H1 (cell line): Measurements from ENCODE around the gene ATP13A2. TPM values are rescaled to one million over a fixed set of nuclear protein-coding genes. Genes with fewer than 3 reads are reported as not detected.

Experiments
- CTCF ChIA-PET: fragments of 300-600 bp; sonication (Branson Sonifier 250); formaldehyde crosslinking; loops from one replicate; lab custom pipeline; 2021; ENCODE audit not compliant: partially characterized antibody; lab: Charles Lee
- POLR2A ChIA-PET: fragments of 300-600 bp; sonication (Branson Sonifier 250); formaldehyde crosslinking; loops from one replicate; lab custom pipeline; 2021; ENCODE audit warnings: inconsistent platforms; ENCODE audit not compliant: partially characterized antibody; lab: Charles Lee
- DNase-seq, 2 experiments: peaks; one replicate each; pipeline versions ENCODE4 v3.0.0 to v3.0.0-alpha.2; 2010 to 2022; ENCODE audit warnings: low spot score in 2 of 2, low read depth in 1 of 2, mixed read lengths in 1 of 2
- FAIRE-seq: peaks from 2 replicates; lab custom pipeline; 2011; peaks lifted over from hg19 to GRCh38; lab: Jason Lieb, UNC
- H2AFZ ChIP-seq: 2 replicates; pipeline ENCODE4 v1.8.1; 2012; ENCODE audit warnings: low read length, inconsistent platforms
- H2AK5ac ChIP-seq: 2 replicates; pipeline ENCODE4 v1.6.1; 2013; ENCODE audit warnings: low read depth, low read length
- H2BK120ac ChIP-seq: replicated peaks from 2 replicates; pipeline ENCODE3; 2013; ENCODE audit warnings: low read depth, low read length, inconsistent platforms
- H2BK12ac ChIP-seq: 2 replicates; pipeline ENCODE4 v1.6.1; 2013; ENCODE audit warnings: low read depth, low read length
- H2BK15ac ChIP-seq: 2 replicates; pipeline ENCODE4 v1.6.1; 2013; ENCODE audit warnings: low read length
- H2BK20ac ChIP-seq: 2 replicates; pipeline ENCODE4 v1.6.1; 2013; ENCODE audit warnings: low read length
- H2BK5ac ChIP-seq: 2 replicates; pipeline ENCODE4 v1.6.1; 2013; ENCODE audit warnings: low read depth, low read length
- H3K14ac ChIP-seq: 2 replicates; pipeline ENCODE4 v1.6.1; 2013; ENCODE audit warnings: inconsistent platforms; ENCODE audit not compliant: insufficient read length
- H3K18ac ChIP-seq: 2 replicates; pipeline ENCODE4 v1.6.1; 2013; ENCODE audit warnings: low read length; ENCODE audit errors: extremely low read depth
- H3K23ac ChIP-seq: 2 replicates; pipeline ENCODE4 v1.6.1; 2013; ENCODE audit warnings: inconsistent platforms; ENCODE audit not compliant: insufficient read length
- H3K23me2 ChIP-seq: 2 replicates; pipeline ENCODE4 v1.6.1; 2013; ENCODE audit warnings: low read depth, low read length
- H3K27ac ChIP-seq: 2 replicates; pipeline ENCODE4 v1.6.1; 2011; ENCODE audit warnings: low read depth, low read length, inconsistent platforms
- H3K27me3 ChIP-seq, 4 experiments: replicated peaks in 1 of 4; 1 replicate in 1 of 4; 2 replicates in 3 of 4; pipeline versions ENCODE4 v1.6.1 to v1.8.1; 2011 to 2013; ENCODE audit warnings: low read length in 3 of 4, mild to moderate bottlenecking in 3 of 4, inconsistent platforms in 2 of 4, mixed read lengths in 2 of 4, moderate library complexity in 1 of 4; ENCODE audit not compliant: control insufficient read depth in 3 of 4, insufficient read depth in 3 of 4; ENCODE audit errors: extremely low read depth in 1 of 4
- H3K36me3 ChIP-seq, 4 experiments: 2 replicates each; pipeline versions ENCODE4 v1.6.1 to v1.8.1; 2011 to 2013; ENCODE audit warnings: mild to moderate bottlenecking in 4 of 4, low read length in 3 of 4, moderate library complexity in 2 of 4, control low read depth in 1 of 4, inconsistent platforms in 1 of 4; ENCODE audit not compliant: insufficient read depth in 4 of 4, control insufficient read depth in 2 of 4
- H3K4ac ChIP-seq: replicated peaks from 2 replicates; pipeline ENCODE3; 2013; ENCODE audit warnings: low read length, low read depth, mixed read lengths, inconsistent platforms; ENCODE audit not compliant: insufficient read length
- H3K4me1 ChIP-seq, 4 experiments: replicated peaks in 1 of 4; 1 replicate in 1 of 4; 2 replicates in 3 of 4; pipeline versions ENCODE4 v1.6.1 to v1.8.1; 2011 to 2013; ENCODE audit warnings: low read length in 3 of 4, inconsistent platforms in 2 of 4, mixed read lengths in 1 of 4; ENCODE audit not compliant: insufficient read depth in 4 of 4, control insufficient read depth in 3 of 4
- H3K4me2 ChIP-seq, 2 experiments: 2 replicates each; pipeline versions ENCODE4 v1.6.1 to v1.8.1; 2011 to 2013; ENCODE audit warnings: low read depth in 2 of 2, low read length in 2 of 2, control low read depth in 1 of 2, inconsistent platforms in 1 of 2, mild to moderate bottlenecking in 1 of 2; ENCODE audit not compliant: insufficient read depth in 1 of 2
- H3K4me3 ChIP-seq, 4 experiments: fragments of 200-600, 300-600 bp in 1 of 4; sonication (generic), shearing (Covaris generic), sonication (Bioruptor Twin) in 1 of 4; 2 replicates each; pipeline versions ENCODE4 v1.5.1 to v1.8.1; 2011 to 2016; ENCODE audit warnings: low read length in 4 of 4, low read depth in 3 of 4, control low read depth in 2 of 4, inconsistent platforms in 2 of 4, mild to moderate bottlenecking in 2 of 4, mixed read lengths in 1 of 4, moderate library complexity in 1 of 4; ENCODE audit not compliant: insufficient read depth in 2 of 4; ENCODE audit errors: extremely low read depth in 1 of 4
- H3K56ac ChIP-seq: replicated peaks from 2 replicates; pipeline ENCODE3; 2013; ENCODE audit warnings: low read depth, mild to moderate bottlenecking, mixed read lengths, low read length, inconsistent platforms; ENCODE audit not compliant: insufficient read length
- H3K79me1 ChIP-seq: 2 replicates; pipeline ENCODE4 v1.6.1; 2013; ENCODE audit warnings: low read depth, low read length, control low read depth
- H3K79me2 ChIP-seq, 2 experiments: 2 replicates each; pipeline versions ENCODE4 v1.6.1 to v1.8.1; 2012 to 2013; ENCODE audit warnings: low read length in 2 of 2, mild to moderate bottlenecking in 2 of 2, inconsistent platforms in 1 of 2; ENCODE audit not compliant: insufficient read depth in 2 of 2, control insufficient read depth in 1 of 2
- H3K9ac ChIP-seq, 4 experiments: replicated peaks in 1 of 4; 1 replicate in 1 of 4; 2 replicates in 3 of 4; pipeline versions ENCODE4 v1.6.1 to v1.8.1; 2011 to 2013; ENCODE audit warnings: low read depth in 3 of 4, low read length in 3 of 4, control low read depth in 2 of 4, mild to moderate bottlenecking in 2 of 4, moderate library complexity in 2 of 4, inconsistent platforms in 1 of 4; ENCODE audit errors: extremely low read depth in 1 of 4
- H3K9me3 ChIP-seq, 2 experiments: 2 replicates each; pipeline versions ENCODE4 v1.6.1 to v1.8.1; 2012 to 2013; ENCODE audit warnings: mild to moderate bottlenecking in 2 of 2, moderate library complexity in 2 of 2, control low read depth in 1 of 2, inconsistent platforms in 1 of 2, low read depth in 1 of 2, low read length in 1 of 2, mixed read lengths in 1 of 2; ENCODE audit not compliant: insufficient read depth in 2 of 2
- H4K20me1 ChIP-seq, 2 experiments: replicated peaks in 1 of 2; 2 replicates each; pipeline versions ENCODE3 to v1.8.1; 2011 to 2013; ENCODE audit warnings: inconsistent platforms in 2 of 2, low read length in 2 of 2, mild to moderate bottlenecking in 1 of 2; ENCODE audit not compliant: insufficient read depth in 2 of 2, control insufficient read depth in 1 of 2
- H4K5ac ChIP-seq: 2 replicates; pipeline ENCODE4 v1.6.1; 2013; ENCODE audit warnings: low read length, low read depth, mixed read lengths, inconsistent platforms; ENCODE audit not compliant: insufficient read length
- H4K8ac ChIP-seq: 2 replicates; pipeline ENCODE4 v1.8.0; 2013; ENCODE audit warnings: mild to moderate bottlenecking, moderate library complexity, low read length, inconsistent platforms; ENCODE audit not compliant: insufficient read depth; ENCODE audit errors: extremely low read depth
- H4K91ac ChIP-seq: replicated peaks from 2 replicates; pipeline ENCODE3; 2013; ENCODE audit warnings: low read length, mixed read lengths, inconsistent platforms; ENCODE audit not compliant: insufficient read length
- KDM5A ChIP-seq: fragments of 200-600 bp; IDR thresholded peaks from 2 replicates; pipeline ENCODE4 v1.7.1; 2012; ENCODE audit warnings: mild to moderate bottlenecking, low read length, inconsistent platforms, mixed read lengths
- POLR2A ChIP-seq, 2 experiments: IDR thresholded peaks; 1 replicate in 1 of 2; 2 replicates in 1 of 2; pipeline ENCODE4 v1.6.1; 2011; ENCODE audit warnings: low read depth in 2 of 2, low read length in 2 of 2, mild to moderate bottlenecking in 2 of 2; ENCODE audit errors: control extremely low read depth in 1 of 2
- WGBS, 2 experiments: shearing (Covaris generic) in 1 of 2; methylation state at CpG; one replicate each; pipeline versions ENCODE4 v1.1.6 to v1.1.7; 2013 to 2015; ENCODE audit warnings: low lambda C conversion rate in 2 of 2, mixed read lengths in 2 of 2, inconsistent platforms in 1 of 2, low coverage in 1 of 2, missing lambda C conversion rate in 1 of 2; ENCODE audit not compliant: insufficient replicate concordance in 2 of 2, insufficient coverage in 1 of 2, insufficient read length in 1 of 2; ENCODE audit errors: extremely low coverage in 1 of 2, missing lambda C conversion rate in 1 of 2; 5-methylcytosine and 5-hydroxymethylcytosine counted together
- polyA plus RNA-seq, 7 experiments: library from polyadenylated mRNA; depleted of rRNA in 3 of 7; stranded (reverse) in 5 of 7; unstranded in 2 of 7; fragments of >200 nt in 5 of 7; fragments of 200-250 nt in 2 of 7; gene quantifications; 1 replicate in 5 of 7; 2 replicates in 1 of 7; 4 replicates in 1 of 7; pipeline versions ENCODE4 v1.2.1 to v1.2.3, GENCODE V29; 2011 to 2013; ENCODE audit warnings: missing spikeins in 2 of 7, mixed read lengths in 2 of 7
- total RNA-seq: library from RNA; stranded (reverse); fragmentation: NEBNext Ultra II Directional; extraction: Animal tissue kit (Norgen Biotek cat#: 25700); gene quantifications from 2 replicates; pipeline ENCODE4 v1.2.1, GENCODE V29; 2021

The ATP13A2 gene
- total and polyA plus RNA-seq, 2 of the 8 experiments (the other 6 are each of a cell fraction or from before 2014, with no cell fraction given) = 82.1 to 83.6 TPM

DNA sequence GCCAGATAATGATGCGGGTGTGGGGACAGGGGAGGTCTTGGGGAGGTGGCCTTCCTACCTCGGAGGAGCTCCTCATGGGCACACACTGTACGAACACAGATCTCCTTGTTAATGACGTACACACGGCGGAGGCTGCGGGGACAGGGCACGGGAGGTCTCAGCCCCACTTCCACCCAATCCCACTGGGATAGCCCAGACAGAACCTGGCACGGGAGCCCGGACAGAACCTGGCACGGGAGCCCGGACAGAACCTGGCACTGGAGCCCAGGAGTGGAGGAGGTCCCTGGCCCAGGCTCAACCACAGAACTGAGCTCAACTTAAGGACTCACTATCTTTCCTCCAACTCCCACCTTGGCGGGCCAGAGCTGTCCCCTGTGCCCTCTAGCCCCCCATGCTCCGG is 36.5 kb downstream of the ATP13A2 start:
- Histone ChIP-seq H3K56ac (no peak overlapping the region), H3K79me2 (peaks cover 0 to 27% of the 10 kb centered on the region in 2 experiments; a peak in 2 of 4 replicates), H4K91ac (no peak overlapping the region), H4K20me1 (peaks cover 13 to 32% of the 10 kb centered on the region in 2 experiments), H3K4me3 (no peak overlapping the region), H4K5ac (no peak overlapping the region), H2BK20ac (no peak overlapping the region), H3K79me1 (peaks cover 12% of the 10 kb centered on the region), H3K9me3 (no peaks in the 10 kb centered on the region), H3K9ac (no peak overlapping the region; a peak in 2 of 7 replicates), H3K4ac (no peak overlapping the region), H2AK5ac (no peak overlapping the region), H3K23ac (no peak overlapping the region), H3K27me3 (no peaks in the 10 kb centered on the region), H3K23me2 (peaks cover 9% of the 10 kb centered on the region), H3K4me2 (no peak overlapping the region), H2BK5ac (no peak overlapping the region; the same call in 1 of the 2 replicates), H3K27ac (no peak overlapping the region), H2BK120ac (no peak overlapping the region), H4K8ac (0 out of 2 replicates have a peak overlapping the region, but pooled peaks have one; percentile 37), H3K36me3 (peaks cover 9 to 37% (median 24%) of the 10 kb centered on the region in 4 experiments), H2AFZ (no peak overlapping the region), H3K14ac (no peak overlapping the region), H3K18ac (peak overlapping the region; percentile 32; the same call in 1 of the 2 replicates), H3K4me1 (peaks cover 0 to 29% (median 15%) of the 10 kb centered on the region in 4 experiments; a peak in 6 of 7 replicates), H2BK12ac (no peak overlapping the region), H2BK15ac (no peak overlapping the region)
- POLR2A ChIA-PET = interaction anchor here (1.1 to 2.3 kb wide), 9 partner anchors 8 to 37 kb away, joined by 3 to 15 read pairs (median 7); partner anchors contain the start of gene ATP13A2
- FAIRE-seq (no peak), DNase-seq (no peak)
- CTCF ChIA-PET = interaction anchor here (0.8 to 2.3 kb wide), 14 partner anchors 9 to 450 kb away, joined by 3 to 23 read pairs (median 4); no protein-coding TSS in a partner anchor
- no peak for TF ChIP-seq KDM5A
- peak in 1 of 2 experiments; percentile 30; a peak in 1 of 3 replicates for TF ChIP-seq POLR2A (IDR thresholded peaks at IDR 0.05; ENCODE audit: control extremely low read depth in 1 of 2, low read depth in 2 of 2, low read length in 2 of 2)
- 93% methylated on average over 14 of the region's 14 CpGs; no CpG with 5 or more reads in 1 of the 2 experiments for WGBS, 2 experiments
